K562 (cell line): ENCODE results near the gene LPIN3. TPM values are rescaled to one million over a fixed set of nuclear protein-coding genes. Genes with fewer than 3 reads are reported as not detected.
A peak's percentile ranks its signal among the peaks of the same experiment; 100 is the strongest.

ENCODE experiments used
- ATF1 ChIP-seq, 2 experiments: fragments of 450-650 bp in 1 of 2; IDR thresholded peaks; 2 replicates each; pipeline ENCODE4 v1.6.1; 2016; ENCODE audit warnings: missing compliant biosample characterization in 1 of 2, missing genetic modification characterization in 1 of 2
- CEBPZ ChIP-seq: fragments of 150-350 bp; IDR thresholded peaks from 2 replicates; pipeline ENCODE4 v1.6.1; 2014; ENCODE audit warnings: low read depth, mild to moderate bottlenecking, low read length, borderline replicate concordance
- E4F1 ChIP-seq: fragments of 250-450 bp; sonication (Bioruptor Pico); IDR thresholded peaks from 2 replicates; pipeline ENCODE4 v1.5.0; 2021; ENCODE audit warnings: mild to moderate bottlenecking, borderline replicate concordance
- ELK3 ChIP-seq: fragments of 450-650 bp; formaldehyde crosslinking; IDR thresholded peaks from 2 replicates; pipeline ENCODE4 v1.4.0; 2020; ENCODE audit warnings: mild to moderate bottlenecking
- ETV5 ChIP-seq: sonication (generic); formaldehyde crosslinking; IDR thresholded peaks from 2 replicates; pipeline ENCODE4 v1.4.0; 2020; ENCODE audit warnings: low read depth, mild to moderate bottlenecking, missing genetic modification reagents
- HSF4 ChIP-seq: fragments of 250-450 bp; sonication (Bioruptor Pico); IDR thresholded peaks from 2 replicates; pipeline ENCODE4 v2.1.2; 2022; ENCODE audit warnings: mild to moderate bottlenecking, moderate library complexity, borderline replicate concordance
- LCOR ChIP-seq: sonication (generic); formaldehyde crosslinking; IDR thresholded peaks from 2 replicates; pipeline ENCODE4 v1.8.0; 2022; ENCODE audit warnings: mild to moderate bottlenecking, missing genetic modification reagents
- MTA2 ChIP-seq: fragments of 450-650 bp; IDR thresholded peaks from 2 replicates; pipeline ENCODE4 v1.6.1; 2016; ENCODE audit warnings: low read depth
- NR0B1 ChIP-seq: fragments of 450-650 bp; IDR thresholded peaks from one replicate; pipeline ENCODE4 v1.6.1; 2018; ENCODE audit warnings: mild to moderate bottlenecking, moderate library complexity; ENCODE audit not compliant: partially characterized antibody
- PHF8 ChIP-seq: fragments of 200-600 bp; sonication (generic); IDR thresholded peaks from 2 replicates; pipeline ENCODE4 v1.6.1; 2012; ENCODE audit warnings: mixed run types, mild to moderate bottlenecking, inconsistent platforms, low read length, moderate library complexity, borderline replicate concordance
- PRMT5 ChIP-seq: sonication (generic); formaldehyde crosslinking; IDR thresholded peaks from 2 replicates; pipeline ENCODE4 v1.5.0; 2020; ENCODE audit warnings: missing genetic modification reagents
- RAD21 ChIP-seq, 2 experiments: fragments of 250-450 bp in 1 of 2; fragments of 450-650 bp in 1 of 2; sonication (Bioruptor Pico) in 1 of 2; formaldehyde crosslinking in 1 of 2; IDR thresholded peaks in 1 of 2; conservative IDR thresholded peaks in 1 of 2; 2 replicates each; pipeline versions ENCODE4 v1.4.0 to v1.8.0; 2020 to 2022; ENCODE audit warnings: mild to moderate bottlenecking in 2 of 2, moderate library complexity in 1 of 2
- SMAD4 ChIP-seq: fragments of 250-450 bp; sonication (Bioruptor Pico); conservative IDR thresholded peaks from 2 replicates; pipeline ENCODE4 v1.8.0; 2021; ENCODE audit warnings: inconsistent platforms, mild to moderate bottlenecking, moderate library complexity
- TRIM28 ChIP-seq: fragments of 450-650 bp; IDR thresholded peaks from 2 replicates; pipeline ENCODE4 v1.6.1; 2017
- ZKSCAN1 ChIP-seq: fragments of 150-350 bp; IDR thresholded peaks from 2 replicates; pipeline ENCODE4 v1.6.1; 2016; ENCODE audit warnings: low read depth, low read length
- ZNF324 ChIP-seq: fragments of 250-450 bp; sonication (Bioruptor Pico); IDR thresholded peaks from 2 replicates; pipeline ENCODE4 v1.4.0; 2020; ENCODE audit warnings: mild to moderate bottlenecking
- ZNF398 ChIP-seq: fragments of 250-450 bp; sonication (Bioruptor Pico); IDR thresholded peaks from 2 replicates; pipeline ENCODE4 v1.8.0; 2021; ENCODE audit warnings: moderate library complexity, mild to moderate bottlenecking, inconsistent platforms
- polyA plus RNA-seq, 8 experiments: library from polyadenylated mRNA; depleted of rRNA in 4 of 8; stranded (reverse) in 5 of 8; unstranded in 3 of 8; fragments of >200 nt; fragmentation: Nextera tagmentation in 2 of 8; fragmentation: Illumina TruSeq in 1 of 8; extraction: Ambion mirVana in 2 of 8; extraction: Trizol in 1 of 8; gene quantifications; 2 replicates each; pipeline versions ENCODE4 v1.2.1 to v1.2.3, GENCODE V29; 2011 to 2014; ENCODE audit warnings: inconsistent platforms in 1 of 8, missing spikeins in 1 of 8
- total RNA-seq, 7 experiments: library from RNA; depleted of rRNA in 6 of 7; stranded (reverse); fragments of >200 nt in 6 of 7; fragmentation: Illumina TruSeq in 2 of 7; extraction: Trizol in 2 of 7; gene quantifications; 2 replicates each; pipeline versions ENCODE4 v1.2.1 to v1.2.3, GENCODE V29; 2011 to 2021; ENCODE audit warnings: low replicate concordance in 1 of 7

The LPIN3 gene
- total and polyA plus RNA-seq, 9 of the 15 experiments (the other 6 are each of a cell fraction or from before 2014, with no cell fraction given): 2.2 to 10.4 (median 5.9) TPM

- TF ChIP-seq ZKSCAN1: peak; percentile 15; the same call in 1 of the 2 replicates
- no peak for TF ChIP-seq ELK3
- no peak for TF ChIP-seq SMAD4 (CRISPR knock-in tag)
- no peak for TF ChIP-seq E4F1
- TF ChIP-seq LCOR (CRISPR knock-in tag): no peak
- TF ChIP-seq ZNF324 (CRISPR knock-in tag): no peak
- TF ChIP-seq ZNF398 (CRISPR knock-in tag): no peak
- peak; percentile 69 for TF ChIP-seq PHF8
- peak; percentile 54; the same call in 1 of the 2 replicates for TF ChIP-seq ETV5
- no peak for TF ChIP-seq HSF4 (CRISPR knock-in tag)
- no peak for TF ChIP-seq NR0B1
- TF ChIP-seq TRIM28: no peak
- TF ChIP-seq CEBPZ: no peak
- peak; percentile 54 to 75 for TF ChIP-seq RAD21 (CRISPR knock-in tag; conservative IDR thresholded peaks at IDR 0.05 in 1 of 2, IDR thresholded peaks at IDR 0.05 in 1 of 2)
- TF ChIP-seq PRMT5 (CRISPR knock-in tag): no peak
- no peak for TF ChIP-seq MTA2
- TF ChIP-seq ATF1 (CRISPR knock-in tag; IDR thresholded peaks at IDR 0.05): no peak
- peak; percentile 64 for TF ChIP-seq ATF1 (tag; IDR thresholded peaks at IDR 0.05)
Measured at GRCh38 chr20:41340327-41341055, at the start of gene LPIN3 (continued).
